Vagina (tissue), 2 donors: ENCODE results near the gene RPTOR. TPM values are rescaled to one million over a fixed set of nuclear protein-coding genes. Genes with fewer than 3 reads are reported as not detected.

ENCODE experiments used
- DNase-seq, 2 donors: peaks; one replicate each; pipeline ENCODE4 v3.0.0-alpha.2; 2017; ENCODE audit errors: extremely low spot score in 2 of 2
- H3K27ac ChIP-seq: fragments of 200-600 bp; sonication (generic); one replicate; pipeline ENCODE4 v1.5.1; 2019
- H3K27me3 ChIP-seq: fragments of 200-600 bp; sonication (generic); one replicate; pipeline ENCODE4 v1.5.1; 2019
- H3K36me3 ChIP-seq, 2 donors: fragments of 200-600 bp; sonication (generic); one replicate each; pipeline ENCODE4 v1.5.1; 2017 to 2019
- H3K4me1 ChIP-seq: fragments of 200-600 bp; sonication (generic); one replicate; pipeline ENCODE4 v1.5.1; 2019
- H3K4me3 ChIP-seq, 2 donors: fragments of 200-600 bp; sonication (generic); 1 replicate in 1 of 2; 2 replicates in 1 of 2; pipeline ENCODE4 v1.5.1; 2016 to 2019
- H3K9me3 ChIP-seq: fragments of 200-600 bp; sonication (generic); one replicate; pipeline ENCODE4 v1.5.1; 2019
- CTCF ChIP-seq, 3 experiments: fragments of 450-650 bp in 2 of 3; fragments of 200-600 bp in 1 of 3; sonication (generic) in 1 of 3; IDR thresholded peaks; one replicate each; pipeline ENCODE4 v1.5.1; 2017 to 2019; ENCODE audit warnings: antibody characterized with exemption in 3 of 3, mild to moderate bottlenecking in 2 of 3, moderate library complexity in 2 of 3
- POLR2A ChIP-seq, 2 donors: fragments of 450-650 bp; IDR thresholded peaks; one replicate each; pipeline ENCODE4 v1.6.1; 2017; ENCODE audit warnings: antibody characterized with exemption in 2 of 2, mild to moderate bottlenecking in 2 of 2, moderate library complexity in 2 of 2
- POLR2AphosphoS5 ChIP-seq, 2 donors: sonication (generic); formaldehyde crosslinking; IDR thresholded peaks; one replicate each; pipeline ENCODE4 v1.9.0; 2017; ENCODE audit warnings: antibody characterized with exemption in 2 of 2, mild to moderate bottlenecking in 2 of 2, low read depth in 1 of 2; ENCODE audit not compliant: insufficient read depth in 1 of 2
- intact Hi-C: fragments of 100-400 bp; cut with DNase I; formaldehyde crosslinking; loops from one replicate; pipeline ENCODE4 v1.15.1; 2023
- total RNA-seq: library from RNA; depleted of rRNA; stranded (reverse); fragments of >200 nt; gene quantifications from one replicate; pipeline ENCODE4 v1.2.3, GENCODE V29; 2016

The RPTOR gene
- total RNA-seq, 1 donor from 2014 or later, result 38.3 TPM

GRCh38 chr17:80987941-80988461 is 443.4 kb downstream of the RPTOR start:
- TF ChIP-seq POLR2A (IDR thresholded peaks at IDR 0.05) (no peak), CTCF (IDR thresholded peaks at IDR 0.05) (no peak), POLR2AphosphoS5 (IDR thresholded peaks at IDR 0.05; ENCODE audit: insufficient read depth in 1 of 2, low read depth in 1 of 2) (no peak)
- Histone ChIP-seq H3K27me3 (no peaks in the 10 kb centered on the region), H3K4me3 (no peak overlapping the region), H3K9me3 (no peaks in the 10 kb centered on the region), H3K36me3 (no peaks in the 10 kb centered on the region), H3K27ac (no peak overlapping the region), H3K4me1 (peaks cover 15% of the 10 kb centered on the region)
- no peak for DNase-seq
- intact Hi-C loops, result loop anchor here (10.0 kb wide), 1 partner anchor 83 kb away; no protein-coding TSS in a partner anchor

- Histone ChIP-seq H3K36me3 (no peaks in the 10 kb centered on the region), H3K9me3 (no peaks in the 10 kb centered on the region), H3K27ac (no peak overlapping the region), H3K4me3 (peak overlapping the region in 1 of 2 donors; percentile 34), H3K4me1 (peaks cover 30% of the 10 kb centered on the region), H3K27me3 (no peaks in the 10 kb centered on the region)
- intact Hi-C loops, result loop anchor here (10.0 kb wide), 1 partner anchor 85 kb away; no protein-coding TSS in a partner anchor
- TF ChIP-seq CTCF (IDR thresholded peaks at IDR 0.05), result no peak
- TF ChIP-seq POLR2AphosphoS5 (IDR thresholded peaks at IDR 0.05; ENCODE audit: insufficient read depth in 1 of 2, low read depth in 1 of 2), result no peak
- no peak for TF ChIP-seq POLR2A (IDR thresholded peaks at IDR 0.05)
- no peak for DNase-seq
These were observed 444.9 kb downstream of the RPTOR start for GRCh38 chr17:80989586-80989913.

- Histone ChIP-seq H3K4me3 (peak overlapping the region; percentile 86 to 88), H3K36me3 (peaks cover 0 to 12% of the 10 kb centered on the region in 2 donors), H3K4me1 (peaks cover 30% of the 10 kb centered on the region), H3K27me3 (no peaks in the 10 kb centered on the region), H3K9me3 (no peaks in the 10 kb centered on the region), H3K27ac (peak overlapping the region; percentile 81)
- DNase-seq, result no peak
- intact Hi-C loops, result loop anchor here (2.0 kb wide), 1 partner anchor 110 kb away; no protein-coding TSS in a partner anchor
- TF ChIP-seq POLR2A (IDR thresholded peaks at IDR 0.05), result no peak
- no peak for TF ChIP-seq POLR2AphosphoS5 (IDR thresholded peaks at IDR 0.05; ENCODE audit: insufficient read depth in 1 of 2, low read depth in 1 of 2)
- no peak for TF ChIP-seq CTCF (IDR thresholded peaks at IDR 0.05)
These were observed 446.4 kb downstream of the RPTOR start for GRCh38 chr17:80990921-80991644.

GRCh38 chr17:80991645-80992076 is 447.0 kb downstream of the RPTOR start, which contains the start of gene CHMP6:
Gene CHMP6 (plus strand): TSS chr17:80991841. CDS start chr17:80991919, 78 bp downstream.
- peaks cover 0 to 16% of the 10 kb centered on the region in 2 donors for H3K36me3 ChIP-seq
- DNase-seq, result no peak
- H3K27me3 ChIP-seq, result no peaks in the 10 kb centered on the region
- H3K27ac ChIP-seq, result peak within 1 kb of the TSS; percentile 81
- H3K4me1 ChIP-seq, result peaks cover 30% of the 10 kb centered on the region
- intact Hi-C loops, result loop anchor here (2.0 kb wide), 1 partner anchor 109 kb away; no protein-coding TSS in a partner anchor
- TF ChIP-seq CTCF (IDR thresholded peaks at IDR 0.05) (peak in 2 of 3 experiments; percentile 18 to 52), POLR2AphosphoS5 (IDR thresholded peaks at IDR 0.05; ENCODE audit: insufficient read depth in 1 of 2, low read depth in 1 of 2) (peak in 1 of 2 donors; percentile 33), POLR2A (IDR thresholded peaks at IDR 0.05) (peak in 1 of 2 donors; percentile 19)
- no peaks in the 10 kb centered on the region for H3K9me3 ChIP-seq
- H3K4me3 ChIP-seq, result peak within 1 kb of the TSS; percentile 86 to 88
